ENCODE results near the gene TRAF4. TPM values are rescaled to one million over a fixed set of nuclear protein-coding genes. Genes with fewer than 3 reads are reported as not detected.
A peak's percentile ranks its signal among the peaks of the same experiment; 100 is the strongest.
"Not testable (repeated sequence)": the region's sequence is repeated elsewhere in the genome, so short reads cannot be mapped to it uniquely, and the experiment has no call there.

TRAF4 gene
- total RNA-seq, 1 donor from 2014 or later: 24.0 TPM

GRCh38 chr17:28777178-28777577 lies 33.4 kb downstream of the TRAF4 start:
- DNase-seq (ENCODE audit: low read depth in 2 of 2): no peak

DNA sequence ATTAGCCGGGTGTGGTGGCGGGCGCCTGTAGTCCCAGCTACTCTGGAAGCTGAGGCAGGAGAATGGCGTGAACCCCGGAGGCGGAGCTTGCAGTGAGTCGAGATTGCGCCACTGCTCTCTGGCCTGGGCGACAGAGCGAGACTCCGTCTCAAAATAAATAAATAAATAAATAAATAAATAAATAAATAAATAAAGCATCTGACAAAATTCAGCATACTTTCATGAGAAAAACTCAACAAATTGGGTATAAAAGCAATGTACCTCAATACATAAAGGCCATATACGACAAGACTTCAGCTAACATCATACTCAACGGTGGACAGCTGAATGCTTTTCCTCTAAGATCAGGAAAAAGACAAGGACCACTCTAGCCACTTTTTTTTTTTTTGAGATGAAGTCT lies 35.8 kb downstream of the TRAF4 start:
- not testable (repeated sequence) for DNase-seq (ENCODE audit: low read depth in 2 of 2)

- no peak for DNase-seq (ENCODE audit: low read depth in 2 of 2)
Observed at GRCh38 chr17:28783161-28783560, 39.4 kb downstream of the TRAF4 start.

DNA sequence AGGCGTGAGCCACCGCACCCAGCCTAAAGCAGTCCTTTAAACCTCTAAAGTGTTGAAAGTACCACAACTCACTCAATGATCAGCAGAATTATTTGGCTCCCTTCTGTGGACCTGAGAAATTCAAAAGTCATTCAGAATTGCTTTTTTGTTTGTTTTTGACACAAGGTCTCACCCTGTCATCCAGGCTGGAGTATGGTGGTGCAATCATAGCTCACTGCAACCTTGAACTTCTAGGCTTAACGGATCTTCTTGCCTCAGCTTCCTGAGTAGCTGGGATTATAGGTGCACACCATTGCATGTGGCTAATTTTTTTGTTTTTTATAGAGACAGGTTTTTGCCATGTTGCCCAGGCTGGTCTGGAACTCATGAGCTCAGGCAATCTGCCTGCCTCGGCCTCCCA lies 44.3 kb downstream of the TRAF4 start:
- DNase-seq (ENCODE audit: low read depth in 2 of 2): no peak

DNA sequence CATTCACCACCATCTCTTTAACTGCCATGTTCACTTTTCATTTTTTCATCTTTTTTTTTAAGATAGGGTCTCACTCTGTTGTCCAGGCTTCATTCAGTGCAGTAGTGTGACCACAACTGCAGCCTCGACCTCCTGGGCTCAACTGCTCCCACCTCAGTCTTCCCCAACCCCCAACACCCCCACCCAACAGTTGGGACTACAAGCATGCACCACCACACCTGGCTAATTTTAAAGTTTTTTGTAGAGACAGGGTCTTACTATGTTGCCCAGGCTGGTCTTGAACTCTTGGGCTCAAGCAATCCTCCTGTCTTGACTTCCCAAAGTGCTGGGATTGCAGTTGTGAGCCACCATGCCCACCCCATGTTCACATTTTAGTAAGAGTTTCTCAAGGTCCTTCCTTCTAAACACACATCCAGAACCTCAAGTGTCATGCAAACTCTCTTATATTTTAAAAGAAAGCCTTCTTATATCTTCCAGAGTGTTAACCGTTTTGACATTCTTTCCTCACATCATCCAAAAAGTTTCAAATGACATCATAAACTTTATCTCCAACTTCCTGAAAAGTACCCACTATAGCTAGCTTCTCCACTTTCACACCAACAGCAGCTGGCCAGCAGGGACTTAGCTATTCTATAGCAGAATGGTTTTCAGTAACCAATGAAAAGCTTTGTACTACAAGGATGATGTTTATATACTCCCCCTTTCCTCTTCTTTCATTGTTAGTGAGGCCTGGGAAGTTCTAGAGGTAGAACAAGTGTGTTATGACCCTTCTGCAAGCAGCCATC lies 49.3 kb downstream of the TRAF4 start:
- peak in 1 of 2 donors; percentile 19 for DNase-seq (ENCODE audit: low read depth in 2 of 2)

DNA sequence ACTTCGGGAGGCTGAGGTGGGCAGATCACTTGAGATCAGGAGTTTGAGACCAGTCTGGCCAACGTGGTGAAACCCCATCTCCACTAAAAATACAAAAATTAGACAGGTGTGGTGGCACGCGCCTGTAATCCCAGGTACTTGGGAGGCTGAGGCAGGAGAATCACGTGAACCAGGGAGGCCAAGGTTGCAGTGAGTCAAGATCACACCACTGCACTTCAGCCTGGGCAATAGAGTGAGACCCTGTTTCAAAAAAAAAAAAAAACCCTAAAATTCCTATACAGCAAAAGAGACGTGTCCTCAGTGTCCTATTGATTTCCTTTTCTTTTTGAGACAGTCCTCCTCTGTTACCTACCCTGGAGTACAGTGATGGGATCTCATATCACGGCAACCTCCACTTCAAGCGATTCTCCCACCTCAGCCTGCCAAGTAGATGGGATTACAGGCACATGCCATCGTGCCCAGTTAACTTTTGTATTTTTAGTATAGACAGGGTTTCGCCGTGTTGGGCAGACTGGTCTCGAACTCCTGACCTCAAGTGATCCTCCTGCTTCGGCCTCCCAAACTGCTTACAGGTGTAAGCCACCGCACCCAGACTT lies 51.1 kb downstream of the TRAF4 start:
- not testable (repeated sequence) for DNase-seq (ENCODE audit: low read depth in 2 of 2)

- no peak for DNase-seq (ENCODE audit: low read depth in 2 of 2)
Observed at GRCh38 chr17:28796062-28796461, 52.3 kb downstream of the TRAF4 start.

Other genes starting within 250 kb of the TRAF4 start
- not detected in 2 replicates for gene FOXN1, start 237.7 kb upstream of the TRAF4 start, total RNA-seq
- gene UNC119, start 191.4 kb upstream of the TRAF4 start, total RNA-seq: 18.0 and 25.7 TPM in 2 replicates
- gene PIGS, start 172.5 kb upstream of the TRAF4 start, total RNA-seq: 44.2 and 56.3 TPM in 2 replicates
- 30.7 and 31.7 TPM in 2 replicates for gene ALDOC, start 167.1 kb upstream of the TRAF4 start, total RNA-seq
- 10.9 and 22.2 TPM in 2 replicates for gene SPAG5, start 145.0 kb upstream of the TRAF4 start, total RNA-seq
- gene RSKR, start 129.8 kb upstream of the TRAF4 start, total RNA-seq: 2.1 and 2.8 TPM in 2 replicates
- gene BLTP2, start 98.9 kb upstream of the TRAF4 start, total RNA-seq: 135 and 142 TPM in 2 replicates
- gene SDF2, start 82.1 kb upstream of the TRAF4 start, total RNA-seq: 52.4 and 73.0 TPM in 2 replicates
- gene SUPT6H, start 81.8 kb upstream of the TRAF4 start, total RNA-seq: 37.5 and 48.7 TPM in 2 replicates
- gene PROCA1, start 32.1 kb upstream of the TRAF4 start, total RNA-seq: 0.25 and 0.26 TPM in 2 replicates
- 11.8 and 18.8 TPM in 2 replicates for gene RAB34, start 26.1 kb upstream of the TRAF4 start, total RNA-seq
- 429 and 557 TPM in 2 replicates for gene RPL23A, start 24.0 kb upstream of the TRAF4 start, total RNA-seq
- gene TLCD1, start 17.8 kb upstream of the TRAF4 start, total RNA-seq: 0.89 and 1.5 TPM in 2 replicates
- 1.7 and 2.1 TPM in 2 replicates for gene NEK8, start 15.2 kb upstream of the TRAF4 start, total RNA-seq
- gene FAM222B, start 98.8 kb downstream of the TRAF4 start, total RNA-seq: 4.9 and 10.7 TPM in 2 replicates
- 27.6 and 36.8 TPM in 2 replicates for gene ERAL1, start 111.0 kb downstream of the TRAF4 start, total RNA-seq
- 89.9 and 119 TPM in 2 replicates for gene FLOT2, start 153.7 kb downstream of the TRAF4 start, total RNA-seq
- 9.1 and 10.6 TPM in 2 replicates for gene DHRS13, start 159.1 kb downstream of the TRAF4 start, total RNA-seq
- 4.4 and 9.0 TPM in 2 replicates for gene PHF12, start 207.5 kb downstream of the TRAF4 start, total RNA-seq

Data from dermis microvascular lymphatic vessel endothelial cell (primary cell).